Measurements from ENCODE around the gene SHISA7.

Gene SHISA7

DNA sequence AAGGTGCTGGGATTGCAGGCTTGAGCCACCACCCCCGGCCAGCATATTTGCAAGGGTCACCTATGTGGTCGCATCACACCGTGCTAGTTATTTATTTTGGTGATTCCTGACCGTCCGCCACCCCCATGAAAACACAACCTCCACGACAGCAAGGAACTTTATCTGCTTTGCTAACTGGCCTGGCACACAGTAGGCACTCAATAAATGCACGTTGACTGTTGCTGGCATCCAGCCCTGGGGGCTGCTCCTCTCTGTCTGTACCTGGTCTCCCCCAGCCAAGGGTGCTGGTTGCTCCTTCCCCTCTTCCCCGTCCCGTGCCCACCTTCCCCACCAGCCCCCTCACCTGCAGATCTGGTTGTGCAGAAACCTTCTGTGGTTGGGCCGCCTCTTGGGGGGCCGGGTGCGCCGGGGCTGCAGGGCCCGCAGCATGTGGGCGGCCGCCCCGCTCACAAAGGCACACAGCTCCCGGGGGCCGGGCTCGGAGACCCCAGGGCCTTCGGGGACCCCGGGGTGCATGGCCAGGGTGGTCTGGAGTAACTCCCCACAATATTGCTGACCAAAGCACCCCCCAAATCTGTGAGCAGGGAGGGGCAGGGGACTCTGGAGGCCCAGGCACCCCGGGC lies 21.1 kb upstream of the SHISA7 start:
- peak overlapping the region; percentile 45 for H3K4me3 ChIP-seq (ENCODE audit: low read depth, low read length)

DNA sequence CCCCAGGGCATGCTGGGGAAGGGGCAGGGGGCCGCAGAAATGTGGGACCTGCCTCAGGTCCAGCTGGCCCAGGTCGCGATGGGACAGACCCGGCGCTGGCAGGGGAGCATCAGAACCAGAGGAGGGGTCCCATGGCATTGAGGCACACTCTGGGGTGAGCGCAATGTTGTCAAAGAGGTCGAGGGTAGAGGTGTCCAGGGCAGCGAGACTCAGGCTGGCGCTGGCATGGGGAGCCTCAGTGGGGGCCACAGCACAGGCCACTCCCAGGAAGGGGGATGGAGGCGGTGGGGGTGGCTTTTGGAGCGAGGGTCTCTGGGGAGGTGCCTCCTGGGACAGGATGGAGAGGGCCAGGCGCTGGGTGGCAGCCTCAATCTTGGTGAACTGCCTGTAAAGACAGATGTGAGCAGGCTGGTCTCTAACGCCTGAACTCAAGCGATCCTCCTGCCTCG lies 20.5 kb upstream of the SHISA7 start:
- H3K4me3 ChIP-seq (ENCODE audit: low read depth, low read length), result peak overlapping the region; percentile 45

GRCh38 chr19:55462722-55463121 lies 19.6 kb upstream of the SHISA7 start:
- no peak overlapping the region for H3K4me3 ChIP-seq (ENCODE audit: low read depth, low read length)

DNA sequence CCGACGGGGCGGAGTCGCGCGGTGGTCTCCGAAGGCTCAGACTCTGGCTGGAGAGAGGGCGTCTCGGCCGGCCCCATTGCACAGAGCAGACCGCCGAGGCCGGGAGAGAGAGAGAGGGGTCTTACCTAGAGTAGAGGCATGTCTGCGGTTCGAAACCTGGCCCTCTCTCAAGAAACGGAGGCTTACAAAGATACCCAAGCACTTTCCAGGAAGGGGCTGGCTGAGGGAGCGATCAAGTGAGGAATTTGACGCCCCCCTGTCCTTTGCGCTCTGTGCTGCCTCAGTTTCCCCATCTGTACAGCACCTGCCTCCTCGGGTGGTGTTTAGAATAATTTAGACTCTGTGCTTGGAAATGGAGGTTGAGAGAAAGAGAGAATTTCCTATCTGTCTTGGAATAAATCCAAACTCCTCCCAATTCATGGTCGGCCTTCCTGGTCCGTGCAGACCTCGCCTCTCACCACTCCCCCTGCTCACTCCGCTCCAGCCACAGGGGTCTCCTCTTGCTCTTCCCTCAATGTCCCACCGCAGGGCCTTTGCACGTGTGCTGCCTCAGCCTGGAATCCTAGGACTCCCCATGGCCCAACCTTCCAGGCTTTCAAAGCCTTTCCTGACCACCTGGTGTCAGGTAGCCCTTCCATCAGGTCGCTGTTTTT lies 19.0 kb upstream of the SHISA7 start:
- H3K4me3 ChIP-seq (ENCODE audit: low read depth, low read length), result no peak overlapping the region

GRCh38 chr19:55461259-55461973 lies 18.3 kb upstream of the SHISA7 start, which contains the start of gene ISOC2:
Gene ISOC2, minus strand, starts transcription at chr19:55461642. Its CDS starts 5,156 bp downstream, at chr19:55456486.
- peak within 1 kb of the TSS; percentile 65 for H3K4me3 ChIP-seq (ENCODE audit: low read depth, low read length)

GRCh38 chr19:55460670-55461258 lies 17.7 kb upstream of the SHISA7 start:
- H3K4me3 ChIP-seq (ENCODE audit: low read depth, low read length), result peak overlapping the region; percentile 65

GRCh38 chr19:55459950-55460657 lies 17.0 kb upstream of the SHISA7 start:
- peak overlapping the region; percentile 44 for H3K4me3 ChIP-seq (ENCODE audit: low read depth, low read length)

GRCh38 chr19:55459551-55459949 lies 16.4 kb upstream of the SHISA7 start:
- no peak overlapping the region for H3K4me3 ChIP-seq (ENCODE audit: low read depth, low read length)

DNA sequence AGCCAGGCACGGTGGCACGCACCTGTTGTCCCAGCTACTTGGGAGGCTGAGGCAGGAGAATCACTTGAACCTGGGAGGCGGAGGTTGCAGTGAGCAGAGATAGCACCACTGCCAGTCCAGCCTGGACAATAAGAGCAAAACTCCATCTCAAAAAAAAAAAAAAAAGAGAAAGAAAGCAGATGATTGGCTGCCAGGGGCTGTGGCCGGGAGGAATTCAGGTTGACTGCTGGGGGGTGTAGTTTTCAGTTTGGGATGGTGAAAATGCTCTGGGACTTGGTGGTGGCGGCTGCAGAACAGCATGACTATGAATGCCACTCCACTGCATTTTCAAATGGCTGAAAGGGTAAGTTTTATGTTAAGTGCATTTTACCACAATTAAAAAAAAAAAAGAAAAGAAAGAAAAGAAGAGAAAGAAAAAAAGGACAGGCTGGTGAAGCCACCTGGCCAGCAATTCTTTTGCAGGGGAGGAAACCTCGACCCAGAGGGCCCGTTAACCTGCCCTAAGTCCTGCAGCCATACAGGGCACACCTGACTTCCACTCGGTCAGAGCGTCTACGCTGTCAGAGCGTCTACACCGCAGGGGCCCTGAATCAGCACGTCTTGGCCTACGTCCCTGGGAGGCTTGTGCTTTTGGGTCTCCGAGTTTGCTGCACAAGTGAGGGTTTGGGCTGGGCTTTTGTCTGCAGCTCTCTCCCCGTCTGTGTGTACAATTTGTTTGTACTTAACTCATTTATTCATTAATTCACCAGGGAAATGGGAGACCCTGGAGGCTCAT lies 14.8 kb upstream of the SHISA7 start:
- H3K4me3 ChIP-seq (ENCODE audit: low read depth, low read length), result no peak overlapping the region

DNA sequence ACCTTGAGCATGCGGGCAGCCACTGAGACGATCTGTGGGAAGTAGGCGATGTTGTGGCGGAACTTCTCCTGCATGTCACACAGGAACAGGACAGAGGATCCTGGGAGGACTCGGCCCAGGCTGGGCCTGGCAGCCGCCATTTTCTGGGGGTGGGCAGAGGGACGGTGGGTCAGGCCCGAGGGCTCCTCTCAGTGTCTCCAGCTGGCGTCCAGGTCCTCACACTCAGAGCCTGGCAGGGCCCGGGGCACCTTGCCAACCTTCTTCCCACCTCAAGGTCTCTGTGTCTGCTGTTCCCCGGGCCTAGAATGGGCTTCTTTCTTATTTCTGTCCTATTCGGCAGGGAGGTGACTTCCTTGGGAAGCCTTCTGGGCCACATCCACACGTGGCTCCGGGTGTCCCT lies 13.2 kb upstream of the SHISA7 start:
- H3K4me3 ChIP-seq (ENCODE audit: low read depth, low read length), result no peak overlapping the region

DNA sequence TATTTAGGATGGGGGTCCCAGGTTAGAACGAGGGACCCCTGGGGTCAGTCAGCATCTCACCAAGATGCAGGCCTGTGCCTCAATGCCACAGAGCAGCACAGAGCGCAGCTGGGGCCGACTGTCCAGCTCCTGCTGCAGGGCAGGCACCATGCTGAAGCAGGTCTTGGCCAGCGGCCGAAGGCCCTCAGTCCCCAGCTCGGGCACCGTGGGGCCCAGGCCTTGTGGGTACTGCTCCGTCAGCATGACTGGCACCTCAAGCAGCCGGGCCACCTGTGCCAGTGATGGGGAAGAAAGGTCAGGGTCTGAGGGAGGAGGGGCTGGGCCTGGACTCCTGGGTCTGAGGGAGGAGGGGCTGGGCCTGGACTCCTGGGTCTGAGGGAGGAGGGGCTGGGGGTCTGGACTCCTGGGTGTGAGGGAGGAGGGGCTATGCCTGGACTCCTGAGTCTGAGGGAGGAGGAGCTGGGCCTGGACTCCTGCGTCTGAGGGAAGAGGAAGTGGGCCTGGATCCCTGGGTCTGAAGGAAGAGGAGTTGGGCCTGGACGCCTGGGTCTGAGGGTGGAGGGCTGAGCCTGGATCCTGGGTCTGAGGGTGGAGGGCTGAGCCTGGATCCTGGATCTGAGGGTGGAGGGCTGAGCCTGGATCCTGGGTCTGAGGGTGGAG lies 12.6 kb upstream of the SHISA7 start:
- no peak overlapping the region for H3K4me3 ChIP-seq (ENCODE audit: low read depth, low read length)

GRCh38 chr19:55454787-55455243 lies 11.7 kb upstream of the SHISA7 start:
- no peak overlapping the region for H3K4me3 ChIP-seq (ENCODE audit: low read depth, low read length)

- H3K4me3 ChIP-seq (ENCODE audit: low read depth, low read length), result no peak overlapping the region
Measured at GRCh38 chr19:55453511-55454260, 10.6 kb upstream of the SHISA7 start.

- no peak overlapping the region for H3K4me3 ChIP-seq (ENCODE audit: low read depth, low read length)
Measured at GRCh38 chr19:55452749-55453346, 9.7 kb upstream of the SHISA7 start.

DNA sequence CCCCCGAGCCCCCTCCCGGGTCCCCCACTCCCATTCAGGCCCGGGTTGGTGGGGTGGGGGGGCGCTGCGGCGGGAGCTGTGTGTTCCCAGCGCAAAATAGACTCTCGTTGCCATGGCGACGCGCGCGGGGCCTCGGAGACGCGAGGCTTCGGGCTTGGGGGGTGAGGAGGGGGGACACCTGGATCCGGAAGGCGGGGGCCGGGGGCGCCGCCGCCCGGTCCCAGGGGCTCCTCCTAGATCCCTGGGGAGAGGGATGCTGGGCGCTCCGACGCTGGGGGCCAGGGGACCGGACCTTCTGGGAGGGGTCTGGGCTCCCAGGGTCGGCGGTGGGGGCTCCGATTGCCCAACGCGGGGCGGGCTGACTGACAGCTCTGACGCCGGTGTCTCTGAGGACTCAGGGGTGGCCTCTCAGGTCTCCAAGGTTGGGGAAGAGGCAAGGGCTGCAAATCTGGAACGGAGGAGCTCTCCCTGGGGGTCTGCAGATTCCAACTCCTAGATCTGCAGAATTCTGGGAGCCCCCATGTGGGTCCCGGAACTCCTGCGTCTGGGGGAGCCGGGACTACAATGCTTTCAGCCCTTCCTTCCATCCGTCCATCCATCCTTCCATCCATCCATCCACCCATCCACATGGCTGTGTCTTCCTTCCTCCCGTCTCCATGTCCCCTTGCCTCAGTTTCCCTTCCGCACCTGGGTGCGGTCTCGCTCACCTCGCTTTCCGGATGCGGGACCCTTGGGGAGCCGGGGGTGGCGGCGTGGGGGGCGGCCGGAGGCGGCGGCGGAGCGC lies 9.1 kb upstream of the SHISA7 start:
- H3K4me3 ChIP-seq (ENCODE audit: low read depth, low read length), result no peak overlapping the region

DNA sequence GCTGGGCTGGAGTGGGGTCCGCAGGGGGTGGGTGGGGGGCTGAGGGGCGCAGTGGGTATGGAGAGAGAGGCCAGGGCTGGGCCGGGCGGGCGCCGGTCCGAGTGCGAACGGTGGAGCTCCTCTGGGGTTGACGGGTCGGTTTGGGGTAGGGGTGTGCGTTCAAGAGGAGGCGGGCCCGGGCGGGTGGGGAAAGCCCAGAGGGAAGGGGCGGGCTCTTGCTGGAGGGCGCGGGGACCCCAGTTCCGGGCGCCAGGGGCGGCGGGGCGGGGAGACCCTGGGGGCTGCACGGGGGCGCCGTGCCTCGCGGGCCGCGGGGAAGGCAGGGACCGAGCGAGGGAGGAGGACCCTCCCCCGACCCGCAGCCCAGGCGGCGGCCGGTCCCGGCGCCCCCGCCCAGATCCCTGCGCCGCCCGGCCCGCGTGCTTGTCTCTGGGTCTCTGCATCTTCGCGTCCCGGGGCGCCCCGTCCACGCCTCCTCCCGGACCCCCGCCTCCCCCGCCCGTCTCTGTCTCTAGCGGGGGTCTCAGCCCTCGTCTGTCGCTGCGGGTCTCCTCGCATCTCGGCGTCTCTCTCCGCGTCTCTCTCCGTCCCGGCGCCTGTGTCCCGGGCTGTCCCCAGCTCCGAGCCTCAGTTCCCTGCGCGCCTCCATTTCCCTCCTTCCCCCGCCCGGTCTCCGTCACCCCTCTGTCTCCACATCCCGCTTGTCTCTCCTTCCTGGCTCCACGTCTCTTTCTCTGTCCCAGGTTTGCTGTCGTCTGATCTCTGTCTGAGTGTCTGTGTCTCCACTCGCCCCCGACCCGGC lies 8.3 kb upstream of the SHISA7 start:
- peak overlapping the region; percentile 25 for H3K4me3 ChIP-seq (ENCODE audit: low read depth, low read length)

- H3K4me3 ChIP-seq (ENCODE audit: low read depth, low read length), result no peak overlapping the region
Measured at GRCh38 chr19:55449469-55449868, 6.4 kb upstream of the SHISA7 start.

Measured in iPS-11a (cell line).